DOHH2 (cell line): ENCODE measurements around the gene RCHY1.

Experiments
- H3F3A ChIP-seq: fragments of 200-600 bp; sonication (generic), shearing (Covaris generic); 2 replicates; pipeline ENCODE4 v1.6.0; 2016; ENCODE audit warnings: antibody characterized with exemption, mild to moderate bottlenecking; ENCODE audit not compliant: control insufficient read depth, insufficient read depth
- H3K27ac ChIP-seq: fragments of 200-600 bp; sonication (generic); 2 replicates; pipeline ENCODE4 v1.5.1; 2014; ENCODE audit warnings: low read depth, mild to moderate bottlenecking, low read length, moderate library complexity
- H3K27me3 ChIP-seq: fragments of 200-600 bp; sonication (generic); 2 replicates; pipeline ENCODE4 v1.6.1; 2014; ENCODE audit warnings: mild to moderate bottlenecking, low read length, mixed read lengths; ENCODE audit not compliant: control insufficient read depth
- H3K36me3 ChIP-seq: fragments of 200-600 bp; sonication (generic); 2 replicates; pipeline ENCODE4 v1.6.1; 2014; ENCODE audit warnings: mild to moderate bottlenecking, low read length, moderate library complexity, mixed read lengths; ENCODE audit not compliant: control insufficient read depth
- H3K4me1 ChIP-seq: fragments of 200-600 bp; sonication (generic); 2 replicates; pipeline ENCODE4 v1.6.1; 2014; ENCODE audit warnings: mild to moderate bottlenecking, low read length, mixed read lengths; ENCODE audit not compliant: control insufficient read depth
- H3K4me2 ChIP-seq: fragments of 200-600 bp; sonication (generic); 2 replicates; pipeline ENCODE4 v1.6.0; 2014; ENCODE audit warnings: mild to moderate bottlenecking, low read length, moderate library complexity
- H3K4me3 ChIP-seq: fragments of 200-600 bp; sonication (generic); 2 replicates; pipeline ENCODE4 v1.5.1; 2014; ENCODE audit warnings: mild to moderate bottlenecking, low read length, mixed read lengths
- H3K79me2 ChIP-seq: fragments of 200-600 bp; sonication (generic); 2 replicates; pipeline ENCODE4 v1.6.1; 2014; ENCODE audit warnings: mild to moderate bottlenecking, low read length, mixed read lengths; ENCODE audit not compliant: control insufficient read depth
- H3K9me2 ChIP-seq: fragments of 200-600 bp; sonication (generic); replicated peaks from 2 replicates; pipeline ENCODE4 v1.6.1; 2014; ENCODE audit warnings: mild to moderate bottlenecking, low read length, mixed read lengths; ENCODE audit not compliant: control insufficient read depth
- H3K9me3 ChIP-seq: fragments of 200-600 bp; sonication (generic); 2 replicates; pipeline ENCODE4 v1.6.1; 2014; ENCODE audit warnings: antibody characterized with exemption, low read length, mixed read lengths; ENCODE audit not compliant: control insufficient read depth, insufficient read depth
- H4K20me1 ChIP-seq: fragments of 200-600 bp; sonication (generic); 2 replicates; pipeline ENCODE4 v1.6.0; 2014; ENCODE audit warnings: low read depth, mild to moderate bottlenecking, antibody characterized with exemption, low read length, moderate library complexity; ENCODE audit not compliant: control insufficient read depth, insufficient read depth
- EZH2phosphoT487 ChIP-seq: fragments of 200-600 bp; sonication (generic); IDR thresholded peaks from 2 replicates; pipeline ENCODE4 v1.6.1; 2017; ENCODE audit warnings: borderline replicate concordance, mild to moderate bottlenecking, antibody characterized with exemption, low read length, moderate library complexity, mixed read lengths
- TF ChIP-seq, protein P1 (sequence below): fragments of 200-600 bp; sonication (generic); IDR thresholded peaks from one replicate; pipeline ENCODE4 v1.5.1; 2014; ENCODE audit warnings: antibody characterized with exemption, mild to moderate bottlenecking, low read depth, low read length; ENCODE audit not compliant: poor library complexity, severe bottlenecking

Gene RCHY1

GRCh38 chr4:75505630-75506029, 8.6 kb downstream of the RCHY1 start:
- H3K4me3 ChIP-seq = no peak overlapping the region
- peaks cover 7% of the 10 kb centered on the region; the same call in 1 of the 2 replicates for H3K9me3 ChIP-seq
- H3K9me2 ChIP-seq = no peaks in the 10 kb centered on the region
- H3K36me3 ChIP-seq = peaks cover 77% of the 10 kb centered on the region
- no peaks in the 10 kb centered on the region for H4K20me1 ChIP-seq
- H3K27ac ChIP-seq = no peak overlapping the region
- peaks cover 49% of the 10 kb centered on the region for H3K79me2 ChIP-seq
- TF ChIP-seq, protein P1, sequence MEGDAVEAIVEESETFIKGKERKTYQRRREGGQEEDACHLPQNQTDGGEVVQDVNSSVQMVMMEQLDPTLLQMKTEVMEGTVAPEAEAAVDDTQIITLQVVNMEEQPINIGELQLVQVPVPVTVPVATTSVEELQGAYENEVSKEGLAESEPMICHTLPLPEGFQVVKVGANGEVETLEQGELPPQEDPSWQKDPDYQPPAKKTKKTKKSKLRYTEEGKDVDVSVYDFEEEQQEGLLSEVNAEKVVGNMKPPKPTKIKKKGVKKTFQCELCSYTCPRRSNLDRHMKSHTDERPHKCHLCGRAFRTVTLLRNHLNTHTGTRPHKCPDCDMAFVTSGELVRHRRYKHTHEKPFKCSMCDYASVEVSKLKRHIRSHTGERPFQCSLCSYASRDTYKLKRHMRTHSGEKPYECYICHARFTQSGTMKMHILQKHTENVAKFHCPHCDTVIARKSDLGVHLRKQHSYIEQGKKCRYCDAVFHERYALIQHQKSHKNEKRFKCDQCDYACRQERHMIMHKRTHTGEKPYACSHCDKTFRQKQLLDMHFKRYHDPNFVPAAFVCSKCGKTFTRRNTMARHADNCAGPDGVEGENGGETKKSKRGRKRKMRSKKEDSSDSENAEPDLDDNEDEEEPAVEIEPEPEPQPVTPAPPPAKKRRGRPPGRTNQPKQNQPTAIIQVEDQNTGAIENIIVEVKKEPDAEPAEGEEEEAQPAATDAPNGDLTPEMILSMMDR = no peak
- no peak for TF ChIP-seq EZH2phosphoT487
- H3K4me1 ChIP-seq = peaks cover 5% of the 10 kb centered on the region
- H3K27me3 ChIP-seq = no peaks in the 10 kb centered on the region
- no peaks in the 10 kb centered on the region for H3F3A ChIP-seq
- no peak overlapping the region for H3K4me2 ChIP-seq

- Histone ChIP-seq H3K36me3 (peaks cover 81% of the 10 kb centered on the region), H3K27me3 (no peaks in the 10 kb centered on the region), H3K4me1 (no peaks in the 10 kb centered on the region), H4K20me1 (no peaks in the 10 kb centered on the region), H3F3A (no peaks in the 10 kb centered on the region), H3K4me2 (no peak overlapping the region), H3K27ac (no peak overlapping the region), H3K9me3 (no peaks in the 10 kb centered on the region; the same call in 1 of the 2 replicates), H3K4me3 (no peak overlapping the region), H3K79me2 (peaks cover 51% of the 10 kb centered on the region), H3K9me2 (no peaks in the 10 kb centered on the region)
- no peak for TF ChIP-seq EZH2phosphoT487
- TF ChIP-seq, protein P1 = no peak
These were observed 11.5 kb downstream of the RCHY1 start for GRCh38 chr4:75502671-75503070.

- Histone ChIP-seq H3K36me3 (peaks cover 81% of the 10 kb centered on the region), H3K79me2 (peaks cover 43% of the 10 kb centered on the region), H3K9me2 (no peaks in the 10 kb centered on the region), H3K4me1 (no peaks in the 10 kb centered on the region), H3K27me3 (no peaks in the 10 kb centered on the region), H4K20me1 (no peaks in the 10 kb centered on the region), H3K4me3 (no peak overlapping the region), H3K27ac (no peak overlapping the region), H3F3A (no peaks in the 10 kb centered on the region), H3K4me2 (no peak overlapping the region), H3K9me3 (no peaks in the 10 kb centered on the region; the same call in 1 of the 2 replicates)
- TF ChIP-seq, protein P1 = no peak
- TF ChIP-seq EZH2phosphoT487 = no peak
These were observed 14.3 kb downstream of the RCHY1 start for GRCh38 chr4:75499900-75500299.

GRCh38 chr4:75498041-75498440, 16.2 kb downstream of the RCHY1 start:
- Histone ChIP-seq H3K27me3 (no peaks in the 10 kb centered on the region), H3K27ac (no peak overlapping the region), H3K4me1 (no peaks in the 10 kb centered on the region), H3F3A (peaks cover 3% of the 10 kb centered on the region; the same call in 1 of the 2 replicates), H4K20me1 (0 out of 2 replicates have a peak, but pooled peaks cover 2% of the 10 kb centered on the region), H3K36me3 (peaks cover 73% of the 10 kb centered on the region), H3K4me2 (no peak overlapping the region), H3K4me3 (no peak overlapping the region), H3K9me3 (no peaks in the 10 kb centered on the region; the same call in 1 of the 2 replicates), H3K79me2 (peaks cover 42% of the 10 kb centered on the region), H3K9me2 (no peaks in the 10 kb centered on the region)
- TF ChIP-seq, protein P1 = no peak
- no peak for TF ChIP-seq EZH2phosphoT487
